ENCODE results near the gene CACNA1G.

- TF ChIP-seq CTCF (IDR thresholded peaks at IDR 0.05; ENCODE audit: poor library complexity) (no peak), EZH2phosphoT487 (IDR thresholded peaks at IDR 0.05; ENCODE audit: low read depth, severe bottlenecking, unreplicated experiment) (no peak)
Observed at GRCh38 chr17:50560931-50561745, 623 bp downstream of the CACNA1G start.

Measured in hepatocyte (in vitro differentiated cells).